Hepatocyte (in vitro differentiated cells): ENCODE data around the gene CD19. TPM values are rescaled to one million over a fixed set of nuclear protein-coding genes. Genes with fewer than 3 reads are reported as not detected.

Source experiments
- DNase-seq: peaks from one replicate; pipeline ENCODE4 v3.0.0-alpha.2; 2016; ENCODE audit warnings: low spot score
- H2AFZ ChIP-seq: fragments of 200-600 bp; sonication (generic); 2 replicates; pipeline ENCODE4 v1.6.0; 2016; ENCODE audit warnings: antibody characterized with exemption, mild to moderate bottlenecking
- H3K27ac ChIP-seq: fragments of 200-600 bp; sonication (generic); 2 replicates; pipeline ENCODE4 v1.5.1; 2016; ENCODE audit warnings: mild to moderate bottlenecking
- H3K27me3 ChIP-seq: fragments of 200-600 bp; sonication (generic); 2 replicates; pipeline ENCODE4 v1.6.1; 2016
- H3K36me3 ChIP-seq: fragments of 200-600 bp; sonication (generic); replicated peaks from 2 replicates; pipeline ENCODE4 v1.5.1; 2016; ENCODE audit warnings: low read depth; ENCODE audit not compliant: insufficient read depth
- H3K4me1 ChIP-seq: fragments of 200-600 bp; sonication (generic); 2 replicates; pipeline ENCODE4 v1.5.1; 2016; ENCODE audit warnings: mild to moderate bottlenecking, moderate library complexity; ENCODE audit not compliant: insufficient read depth
- H3K4me2 ChIP-seq: fragments of 200-600 bp; sonication (generic); 2 replicates; pipeline ENCODE4 v1.6.0; 2016
- H3K4me3 ChIP-seq: fragments of 200-600 bp; sonication (generic); 2 replicates; pipeline ENCODE4 v1.5.1; 2016; ENCODE audit warnings: mild to moderate bottlenecking
- H3K79me2 ChIP-seq: fragments of 200-600 bp; sonication (generic); 2 replicates; pipeline ENCODE4 v1.6.0; 2017; ENCODE audit warnings: mild to moderate bottlenecking
- H3K9me2 ChIP-seq: fragments of 200-600 bp; sonication (generic); replicated peaks from 2 replicates; pipeline ENCODE4 v1.6.0; 2017; ENCODE audit warnings: mild to moderate bottlenecking; ENCODE audit not compliant: insufficient read depth
- H3K9me3 ChIP-seq: fragments of 200-600 bp; sonication (generic); 2 replicates; pipeline ENCODE4 v1.5.1; 2016; ENCODE audit warnings: low read depth, mild to moderate bottlenecking
- H4K20me1 ChIP-seq: fragments of 200-600 bp; sonication (generic); 2 replicates; pipeline ENCODE4 v1.6.0; 2016; ENCODE audit warnings: mild to moderate bottlenecking; ENCODE audit not compliant: insufficient read depth, poor library complexity, severe bottlenecking
- CTCF ChIP-seq: fragments of 200-600 bp; sonication (generic); IDR thresholded peaks from 2 replicates; pipeline ENCODE4 v1.5.1; 2016; ENCODE audit warnings: antibody characterized with exemption, mild to moderate bottlenecking; ENCODE audit not compliant: poor library complexity
- EZH2 ChIP-seq: fragments of 200-600 bp; sonication (generic); IDR thresholded peaks from 2 replicates; pipeline ENCODE4 v1.6.1; 2016; ENCODE audit warnings: antibody characterized with exemption, mild to moderate bottlenecking, borderline replicate concordance
- EZH2phosphoT487 ChIP-seq: fragments of 200-600 bp; sonication (generic); IDR thresholded peaks from one replicate; pipeline ENCODE4 v1.6.1; 2018; ENCODE audit warnings: antibody characterized with exemption, mild to moderate bottlenecking, low read depth, moderate library complexity; ENCODE audit not compliant: unreplicated experiment, severe bottlenecking
- WGBS: methylation state at CpG from one replicate; pipeline ENCODE4 v1.1.6; 2016; ENCODE audit warnings: low lambda C conversion rate; ENCODE audit errors: missing lambda C conversion rate; 5-methylcytosine and 5-hydroxymethylcytosine counted together
- polyA plus RNA-seq: library from polyadenylated mRNA; unstranded; fragments of >200 nt; fragmentation: Nextera tagmentation; extraction: Ambion mirVana; gene quantifications from 2 replicates; pipeline ENCODE4 v1.2.1, GENCODE V29; 2016
- total RNA-seq: library from RNA; depleted of rRNA; stranded (reverse); fragments of >200 nt; gene quantifications from 2 replicates; pipeline ENCODE4 v1.2.3, GENCODE V29; 2014

CD19 gene
- total and polyA plus RNA-seq, 2 experiments from 2014 or later: not detected

GRCh38 chr16:28923231-28923587 is 8.6 kb upstream of the CD19 start:
- no peaks in the 10 kb centered on the region for H3K27me3 ChIP-seq
- no peaks in the 10 kb centered on the region for H3K9me2 ChIP-seq
- H3K9me3 ChIP-seq: no peaks in the 10 kb centered on the region
- H3K36me3 ChIP-seq: no peaks in the 10 kb centered on the region
- H3K4me3 ChIP-seq: no peak overlapping the region
- H3K27ac ChIP-seq: peak overlapping the region; percentile 65
- TF ChIP-seq EZH2 (no peak), CTCF (no peak), EZH2phosphoT487 (no peak)
- DNase-seq: no peak
- H3K4me2 ChIP-seq: peak overlapping the region; percentile 81
- no peak overlapping the region for H2AFZ ChIP-seq
- 92% methylated on average over 3 of the region's 3 CpGs for WGBS
- no peaks in the 10 kb centered on the region for H3K4me1 ChIP-seq
- no peaks in the 10 kb centered on the region for H4K20me1 ChIP-seq
- H3K79me2 ChIP-seq: peaks cover 13% of the 10 kb centered on the region

DNA sequence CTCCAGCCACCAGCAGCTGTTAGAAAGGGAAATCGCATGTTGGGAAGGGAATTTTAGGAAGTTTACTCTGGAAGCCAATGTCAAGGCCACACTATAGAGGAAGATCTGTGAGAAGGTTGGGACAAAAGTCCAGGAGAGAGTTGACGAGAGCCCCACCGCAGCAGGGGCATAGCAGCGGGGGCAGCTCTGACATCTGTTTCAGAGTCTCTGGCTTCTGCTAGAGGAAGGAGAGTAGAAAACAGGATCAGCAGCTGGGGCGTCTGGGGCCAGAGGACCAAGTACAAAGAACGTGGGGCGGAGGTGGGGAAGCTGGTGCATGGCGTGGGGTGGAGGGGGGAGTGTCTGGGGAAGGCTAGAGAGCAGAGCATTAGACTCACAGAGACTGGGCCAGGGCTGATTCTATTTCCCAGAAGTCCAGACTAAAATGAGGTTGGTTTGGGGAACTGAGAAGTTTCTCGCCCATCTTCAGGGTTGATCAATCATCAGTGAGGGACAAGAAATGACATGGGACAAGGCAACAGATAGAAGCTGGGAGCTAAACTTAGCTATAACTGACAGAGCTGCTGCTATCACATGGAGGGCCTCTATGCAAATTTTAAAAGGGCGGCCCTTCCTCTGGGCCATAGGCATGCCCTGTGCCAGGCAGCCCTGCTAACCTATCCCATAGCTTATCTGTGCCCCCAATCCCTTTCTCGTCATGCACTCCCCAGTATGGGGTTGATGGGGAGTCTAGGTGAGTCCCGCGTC is 7.9 kb upstream of the CD19 start:
- H3K9me3 ChIP-seq: no peaks in the 10 kb centered on the region
- peak overlapping the region; percentile 11 for H2AFZ ChIP-seq
- no peaks in the 10 kb centered on the region for H3K36me3 ChIP-seq
- no peaks in the 10 kb centered on the region for H3K9me2 ChIP-seq
- 42% methylated on average over 13 of the region's 13 CpGs for WGBS
- no peaks in the 10 kb centered on the region for H3K27me3 ChIP-seq
- H3K4me3 ChIP-seq: no peak overlapping the region
- H3K4me1 ChIP-seq: no peaks in the 10 kb centered on the region
- peak overlapping the region; percentile 81 for H3K4me2 ChIP-seq
- DNase-seq: peak; percentile 57
- H3K27ac ChIP-seq: peak overlapping the region; percentile 65
- H4K20me1 ChIP-seq: no peaks in the 10 kb centered on the region
- peaks cover 13% of the 10 kb centered on the region for H3K79me2 ChIP-seq
- TF ChIP-seq CTCF (no peak), EZH2 (no peak), EZH2phosphoT487 (no peak)

GRCh38 chr16:28924399-28924761 is 7.4 kb upstream of the CD19 start:
- no peaks in the 10 kb centered on the region for H4K20me1 ChIP-seq
- DNase-seq: no peak
- no peak for TF ChIP-seq EZH2phosphoT487
- TF ChIP-seq EZH2: no peak
- peak; percentile 10 for TF ChIP-seq CTCF
- H2AFZ ChIP-seq: peak overlapping the region; percentile 11
- peaks cover 13% of the 10 kb centered on the region for H3K79me2 ChIP-seq
- H3K4me1 ChIP-seq: no peaks in the 10 kb centered on the region
- no peaks in the 10 kb centered on the region for H3K9me3 ChIP-seq
- no peaks in the 10 kb centered on the region for H3K9me2 ChIP-seq
- peak overlapping the region; percentile 65 for H3K27ac ChIP-seq
- WGBS: 16% methylated on average over 12 of the region's 15 CpGs
- H3K4me2 ChIP-seq: peak overlapping the region; percentile 81
- no peaks in the 10 kb centered on the region for H3K27me3 ChIP-seq
- H3K4me3 ChIP-seq: no peak overlapping the region
- H3K36me3 ChIP-seq: no peaks in the 10 kb centered on the region
